H1 (cell line): ENCODE measurements around the gene CLIP3. TPM values are rescaled to one million over a fixed set of nuclear protein-coding genes. Genes with fewer than 3 reads are reported as not detected.

Experiments used
- CTCF ChIA-PET: fragments of 300-600 bp; sonication (Branson Sonifier 250); formaldehyde crosslinking; loops from one replicate; lab custom pipeline; 2021; ENCODE audit not compliant: partially characterized antibody; lab: Charles Lee
- POLR2A ChIA-PET: fragments of 300-600 bp; sonication (Branson Sonifier 250); formaldehyde crosslinking; loops from one replicate; lab custom pipeline; 2021; ENCODE audit warnings: inconsistent platforms; ENCODE audit not compliant: partially characterized antibody; lab: Charles Lee
- DNase-seq, 2 experiments: peaks; one replicate each; pipeline versions ENCODE4 v3.0.0 to v3.0.0-alpha.2; 2010 to 2022; ENCODE audit warnings: low spot score in 2 of 2, low read depth in 1 of 2, mixed read lengths in 1 of 2
- FAIRE-seq: peaks from 2 replicates; lab custom pipeline; 2011; peaks lifted over from hg19 to GRCh38; lab: Jason Lieb, UNC
- H2AFZ ChIP-seq: 2 replicates; pipeline ENCODE4 v1.8.1; 2012; ENCODE audit warnings: low read length, inconsistent platforms
- H2AK5ac ChIP-seq: 2 replicates; pipeline ENCODE4 v1.6.1; 2013; ENCODE audit warnings: low read depth, low read length
- H2BK120ac ChIP-seq: replicated peaks from 2 replicates; pipeline ENCODE3; 2013; ENCODE audit warnings: low read depth, low read length, inconsistent platforms
- H2BK12ac ChIP-seq: 2 replicates; pipeline ENCODE4 v1.6.1; 2013; ENCODE audit warnings: low read depth, low read length
- H2BK15ac ChIP-seq: 2 replicates; pipeline ENCODE4 v1.6.1; 2013; ENCODE audit warnings: low read length
- H2BK20ac ChIP-seq: 2 replicates; pipeline ENCODE4 v1.6.1; 2013; ENCODE audit warnings: low read length
- H2BK5ac ChIP-seq: 2 replicates; pipeline ENCODE4 v1.6.1; 2013; ENCODE audit warnings: low read depth, low read length
- H3K14ac ChIP-seq: 2 replicates; pipeline ENCODE4 v1.6.1; 2013; ENCODE audit warnings: inconsistent platforms; ENCODE audit not compliant: insufficient read length
- H3K18ac ChIP-seq: 2 replicates; pipeline ENCODE4 v1.6.1; 2013; ENCODE audit warnings: low read length; ENCODE audit errors: extremely low read depth
- H3K23ac ChIP-seq: 2 replicates; pipeline ENCODE4 v1.6.1; 2013; ENCODE audit warnings: inconsistent platforms; ENCODE audit not compliant: insufficient read length
- H3K23me2 ChIP-seq: 2 replicates; pipeline ENCODE4 v1.6.1; 2013; ENCODE audit warnings: low read depth, low read length
- H3K27ac ChIP-seq: 2 replicates; pipeline ENCODE4 v1.6.1; 2011; ENCODE audit warnings: low read depth, low read length, inconsistent platforms
- H3K27me3 ChIP-seq, 4 experiments: replicated peaks in 1 of 4; 1 replicate in 1 of 4; 2 replicates in 3 of 4; pipeline versions ENCODE4 v1.6.1 to v1.8.1; 2011 to 2013; ENCODE audit warnings: low read length in 3 of 4, mild to moderate bottlenecking in 3 of 4, inconsistent platforms in 2 of 4, mixed read lengths in 2 of 4, moderate library complexity in 1 of 4; ENCODE audit not compliant: control insufficient read depth in 3 of 4, insufficient read depth in 3 of 4; ENCODE audit errors: extremely low read depth in 1 of 4
- H3K36me3 ChIP-seq, 4 experiments: 2 replicates each; pipeline versions ENCODE4 v1.6.1 to v1.8.1; 2011 to 2013; ENCODE audit warnings: mild to moderate bottlenecking in 4 of 4, low read length in 3 of 4, moderate library complexity in 2 of 4, control low read depth in 1 of 4, inconsistent platforms in 1 of 4; ENCODE audit not compliant: insufficient read depth in 4 of 4, control insufficient read depth in 2 of 4
- H3K4ac ChIP-seq: replicated peaks from 2 replicates; pipeline ENCODE3; 2013; ENCODE audit warnings: low read length, low read depth, mixed read lengths, inconsistent platforms; ENCODE audit not compliant: insufficient read length
- H3K4me1 ChIP-seq, 4 experiments: replicated peaks in 1 of 4; 1 replicate in 1 of 4; 2 replicates in 3 of 4; pipeline versions ENCODE4 v1.6.1 to v1.8.1; 2011 to 2013; ENCODE audit warnings: low read length in 3 of 4, inconsistent platforms in 2 of 4, mixed read lengths in 1 of 4; ENCODE audit not compliant: insufficient read depth in 4 of 4, control insufficient read depth in 3 of 4
- H3K4me2 ChIP-seq, 2 experiments: 2 replicates each; pipeline versions ENCODE4 v1.6.1 to v1.8.1; 2011 to 2013; ENCODE audit warnings: low read depth in 2 of 2, low read length in 2 of 2, control low read depth in 1 of 2, inconsistent platforms in 1 of 2, mild to moderate bottlenecking in 1 of 2; ENCODE audit not compliant: insufficient read depth in 1 of 2
- H3K4me3 ChIP-seq, 4 experiments: fragments of 200-600, 300-600 bp in 1 of 4; sonication (generic), shearing (Covaris generic), sonication (Bioruptor Twin) in 1 of 4; 2 replicates each; pipeline versions ENCODE4 v1.5.1 to v1.8.1; 2011 to 2016; ENCODE audit warnings: low read length in 4 of 4, low read depth in 3 of 4, control low read depth in 2 of 4, inconsistent platforms in 2 of 4, mild to moderate bottlenecking in 2 of 4, mixed read lengths in 1 of 4, moderate library complexity in 1 of 4; ENCODE audit not compliant: insufficient read depth in 2 of 4; ENCODE audit errors: extremely low read depth in 1 of 4
- H3K56ac ChIP-seq: replicated peaks from 2 replicates; pipeline ENCODE3; 2013; ENCODE audit warnings: low read depth, mild to moderate bottlenecking, mixed read lengths, low read length, inconsistent platforms; ENCODE audit not compliant: insufficient read length
- H3K79me1 ChIP-seq: 2 replicates; pipeline ENCODE4 v1.6.1; 2013; ENCODE audit warnings: low read depth, low read length, control low read depth
- H3K79me2 ChIP-seq, 2 experiments: 2 replicates each; pipeline versions ENCODE4 v1.6.1 to v1.8.1; 2012 to 2013; ENCODE audit warnings: low read length in 2 of 2, mild to moderate bottlenecking in 2 of 2, inconsistent platforms in 1 of 2; ENCODE audit not compliant: insufficient read depth in 2 of 2, control insufficient read depth in 1 of 2
- H3K9ac ChIP-seq, 4 experiments: replicated peaks in 1 of 4; 1 replicate in 1 of 4; 2 replicates in 3 of 4; pipeline versions ENCODE4 v1.6.1 to v1.8.1; 2011 to 2013; ENCODE audit warnings: low read depth in 3 of 4, low read length in 3 of 4, control low read depth in 2 of 4, mild to moderate bottlenecking in 2 of 4, moderate library complexity in 2 of 4, inconsistent platforms in 1 of 4; ENCODE audit errors: extremely low read depth in 1 of 4
- H3K9me3 ChIP-seq, 2 experiments: 2 replicates each; pipeline versions ENCODE4 v1.6.1 to v1.8.1; 2012 to 2013; ENCODE audit warnings: mild to moderate bottlenecking in 2 of 2, moderate library complexity in 2 of 2, control low read depth in 1 of 2, inconsistent platforms in 1 of 2, low read depth in 1 of 2, low read length in 1 of 2, mixed read lengths in 1 of 2; ENCODE audit not compliant: insufficient read depth in 2 of 2
- H4K20me1 ChIP-seq, 2 experiments: replicated peaks in 1 of 2; 2 replicates each; pipeline versions ENCODE3 to v1.8.1; 2011 to 2013; ENCODE audit warnings: inconsistent platforms in 2 of 2, low read length in 2 of 2, mild to moderate bottlenecking in 1 of 2; ENCODE audit not compliant: insufficient read depth in 2 of 2, control insufficient read depth in 1 of 2
- H4K5ac ChIP-seq: 2 replicates; pipeline ENCODE4 v1.6.1; 2013; ENCODE audit warnings: low read length, low read depth, mixed read lengths, inconsistent platforms; ENCODE audit not compliant: insufficient read length
- H4K8ac ChIP-seq: 2 replicates; pipeline ENCODE4 v1.8.0; 2013; ENCODE audit warnings: mild to moderate bottlenecking, moderate library complexity, low read length, inconsistent platforms; ENCODE audit not compliant: insufficient read depth; ENCODE audit errors: extremely low read depth
- H4K91ac ChIP-seq: replicated peaks from 2 replicates; pipeline ENCODE3; 2013; ENCODE audit warnings: low read length, mixed read lengths, inconsistent platforms; ENCODE audit not compliant: insufficient read length
- HDAC2 ChIP-seq, 2 experiments: fragments of 300-600 bp in 1 of 2; sonication (generic) in 1 of 2; IDR thresholded peaks; 2 replicates each; pipeline ENCODE4 v1.6.1; 2011 to 2012; ENCODE audit warnings: low read depth in 2 of 2, low read length in 2 of 2, mild to moderate bottlenecking in 2 of 2, moderate library complexity in 2 of 2, borderline replicate concordance in 1 of 2, inconsistent platforms in 1 of 2
- POLR2A ChIP-seq, 2 experiments: IDR thresholded peaks; 1 replicate in 1 of 2; 2 replicates in 1 of 2; pipeline ENCODE4 v1.6.1; 2011; ENCODE audit warnings: low read depth in 2 of 2, low read length in 2 of 2, mild to moderate bottlenecking in 2 of 2; ENCODE audit errors: control extremely low read depth in 1 of 2
- RNF2 ChIP-seq: fragments of 200-900, 300-1000 bp; sonication (generic); IDR thresholded peaks from 2 replicates; pipeline ENCODE4 v1.7.1; 2016; ENCODE audit warnings: borderline replicate concordance, low read depth, mild to moderate bottlenecking, antibody characterized with exemption, low read length; ENCODE audit not compliant: poor library complexity, severe bottlenecking; ENCODE audit errors: missing control alignments
- WGBS, 2 experiments: shearing (Covaris generic) in 1 of 2; methylation state at CpG; one replicate each; pipeline versions ENCODE4 v1.1.6 to v1.1.7; 2013 to 2015; ENCODE audit warnings: low lambda C conversion rate in 2 of 2, mixed read lengths in 2 of 2, inconsistent platforms in 1 of 2, low coverage in 1 of 2, missing lambda C conversion rate in 1 of 2; ENCODE audit not compliant: insufficient replicate concordance in 2 of 2, insufficient coverage in 1 of 2, insufficient read length in 1 of 2; ENCODE audit errors: extremely low coverage in 1 of 2, missing lambda C conversion rate in 1 of 2; 5-methylcytosine and 5-hydroxymethylcytosine counted together
- polyA plus RNA-seq, 7 experiments: library from polyadenylated mRNA; depleted of rRNA in 3 of 7; stranded (reverse) in 5 of 7; unstranded in 2 of 7; fragments of >200 nt in 5 of 7; fragments of 200-250 nt in 2 of 7; gene quantifications; 1 replicate in 5 of 7; 2 replicates in 1 of 7; 4 replicates in 1 of 7; pipeline versions ENCODE4 v1.2.1 to v1.2.3, GENCODE V29; 2011 to 2013; ENCODE audit warnings: missing spikeins in 2 of 7, mixed read lengths in 2 of 7
- total RNA-seq: library from RNA; stranded (reverse); fragmentation: NEBNext Ultra II Directional; extraction: Animal tissue kit (Norgen Biotek cat#: 25700); gene quantifications from 2 replicates; pipeline ENCODE4 v1.2.1, GENCODE V29; 2021
- TF ChIP-seq, protein P1 (sequence below): IDR thresholded peaks from 2 replicates; pipeline ENCODE4 v1.6.1; 2011; ENCODE audit warnings: low read length, improper control_type of control experiment

CLIP3 gene
- total and polyA plus RNA-seq, 2 of the 8 experiments (the other 6 are each of a cell fraction or from before 2014, with no cell fraction given) = 5.9 to 21.7 TPM

DNA sequence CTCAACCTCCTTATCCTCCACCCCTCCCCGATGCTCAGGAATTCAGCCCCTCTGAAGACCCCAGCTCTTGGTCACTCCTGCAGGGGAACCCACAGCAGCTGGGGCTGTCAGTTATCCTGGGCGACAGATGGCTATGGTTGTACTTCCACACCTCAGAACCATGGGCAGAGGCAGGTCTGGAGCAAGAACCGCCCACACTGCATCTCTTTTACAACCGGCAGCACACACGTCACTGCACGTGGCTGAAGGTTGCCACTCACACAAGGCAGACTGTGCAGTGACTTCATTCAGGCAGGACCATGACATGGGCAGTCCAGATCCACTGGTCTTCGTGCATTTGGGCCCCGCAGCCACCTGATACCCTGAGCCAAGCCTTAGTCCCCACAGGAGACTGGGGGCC lies 59.2 kb downstream of the CLIP3 start:
- ChIA-PET POLR2A (no interaction called here), CTCF (interaction anchor here (5.4 kb wide), 1 partner anchor 11 kb away, joined by 47 read pairs; no protein-coding TSS in a partner anchor)
- Histone ChIP-seq H3K27me3 (peaks cover 0 to 2% (median 0%) of the 10 kb centered on the region in 4 experiments; a peak in 1 of 7 replicates), H3K27ac (no peak overlapping the region), H3K4me2 (no peak overlapping the region), H3K23me2 (no peaks in the 10 kb centered on the region; the same call in 1 of the 2 replicates), H3K79me1 (no peaks in the 10 kb centered on the region), H2BK15ac (no peak overlapping the region), H3K36me3 (no peaks in the 10 kb centered on the region), H3K9me3 (no peaks in the 10 kb centered on the region), H3K79me2 (no peaks in the 10 kb centered on the region), H4K20me1 (peaks cover 0 to 5% of the 10 kb centered on the region in 2 experiments), H3K18ac (no peak overlapping the region), H4K5ac (no peak overlapping the region), H3K9ac (no peak overlapping the region), H2AK5ac (no peak overlapping the region), H2BK5ac (no peak overlapping the region), H2BK20ac (no peak overlapping the region), H3K56ac (no peak overlapping the region), H4K91ac (no peak overlapping the region), H2BK12ac (no peak overlapping the region), H2AFZ (no peak overlapping the region), H3K4me1 (no peaks in the 10 kb centered on the region; a peak in 5 of 7 replicates), H3K4me3 (no peak overlapping the region), H3K4ac (no peak overlapping the region), H3K14ac (no peak overlapping the region), H4K8ac (no peak overlapping the region), H2BK120ac (no peak overlapping the region), H3K23ac (no peak overlapping the region)
- FAIRE-seq = no peak
- WGBS, 2 experiments = 75% methylated on average over 8 of the region's 8 CpGs; no CpG with 5 or more reads in 1 of the 2 experiments
- DNase-seq = no peak
- no peak for TF ChIP-seq RNF2
- no peak for TF ChIP-seq HDAC2 (IDR thresholded peaks at IDR 0.05; ENCODE audit: borderline replicate concordance in 1 of 2, low read depth in 2 of 2, low read length in 2 of 2)
- TF ChIP-seq, protein P1, sequence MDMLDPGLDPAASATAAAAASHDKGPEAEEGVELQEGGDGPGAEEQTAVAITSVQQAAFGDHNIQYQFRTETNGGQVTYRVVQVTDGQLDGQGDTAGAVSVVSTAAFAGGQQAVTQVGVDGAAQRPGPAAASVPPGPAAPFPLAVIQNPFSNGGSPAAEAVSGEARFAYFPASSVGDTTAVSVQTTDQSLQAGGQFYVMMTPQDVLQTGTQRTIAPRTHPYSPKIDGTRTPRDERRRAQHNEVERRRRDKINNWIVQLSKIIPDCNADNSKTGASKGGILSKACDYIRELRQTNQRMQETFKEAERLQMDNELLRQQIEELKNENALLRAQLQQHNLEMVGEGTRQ = no peak
- TF ChIP-seq POLR2A (IDR thresholded peaks at IDR 0.05; ENCODE audit: control extremely low read depth in 1 of 2, low read depth in 2 of 2, low read length in 2 of 2) = no peak
